ENCODE measurements around the gene ERBIN. TPM values are rescaled to one million over a fixed set of nuclear protein-coding genes. Genes with fewer than 3 reads are reported as not detected.
A peak's percentile ranks its signal among the peaks of the same experiment; 100 is the strongest.

ERBIN gene
- total RNA-seq, 1 donor from 2014 or later = 55.2 TPM

DNA sequence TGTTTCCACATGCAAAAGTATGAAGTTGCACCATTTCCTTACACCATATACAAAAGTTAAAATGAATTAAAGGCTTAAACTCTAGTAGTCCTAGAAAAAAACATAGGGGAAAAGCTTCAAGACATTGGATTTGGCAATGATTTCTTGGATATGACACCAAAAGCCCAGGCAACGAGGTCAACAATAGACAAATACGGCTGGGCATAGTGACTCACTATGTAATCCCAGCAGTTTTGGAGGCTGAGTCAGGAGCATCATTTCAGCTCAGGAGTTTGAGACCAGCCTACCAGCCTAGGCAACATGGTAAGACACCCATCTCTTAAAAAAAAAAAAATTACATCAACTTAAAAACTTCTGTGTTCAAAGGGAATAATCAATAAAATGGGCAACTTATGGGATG, 186.8 kb downstream of the ERBIN start:
- peak in 1 of 2 donors; percentile 38 for DNase-seq (ENCODE audit: low read depth in 2 of 2)

DNA sequence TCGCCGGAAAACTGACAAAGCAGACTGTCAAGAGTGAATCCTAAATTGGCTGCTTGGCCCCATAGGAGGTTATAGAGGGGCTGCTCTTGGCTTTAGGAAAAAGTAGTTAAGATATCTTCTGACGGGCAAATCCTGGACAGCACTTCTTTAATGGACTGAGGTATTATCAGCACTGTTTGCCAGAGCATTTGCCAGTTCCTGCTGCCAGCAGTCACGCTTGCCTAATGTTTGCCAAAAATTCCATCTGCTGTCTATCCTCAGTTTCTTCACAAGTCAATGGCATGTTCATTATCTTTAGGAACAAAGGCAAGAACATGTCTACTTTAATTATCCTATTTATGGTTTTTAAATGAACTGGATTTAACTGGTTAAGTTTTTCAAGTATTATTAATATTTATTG, 191.9 kb downstream of the ERBIN start:
- DNase-seq (ENCODE audit: low read depth in 2 of 2) = no peak

DNA sequence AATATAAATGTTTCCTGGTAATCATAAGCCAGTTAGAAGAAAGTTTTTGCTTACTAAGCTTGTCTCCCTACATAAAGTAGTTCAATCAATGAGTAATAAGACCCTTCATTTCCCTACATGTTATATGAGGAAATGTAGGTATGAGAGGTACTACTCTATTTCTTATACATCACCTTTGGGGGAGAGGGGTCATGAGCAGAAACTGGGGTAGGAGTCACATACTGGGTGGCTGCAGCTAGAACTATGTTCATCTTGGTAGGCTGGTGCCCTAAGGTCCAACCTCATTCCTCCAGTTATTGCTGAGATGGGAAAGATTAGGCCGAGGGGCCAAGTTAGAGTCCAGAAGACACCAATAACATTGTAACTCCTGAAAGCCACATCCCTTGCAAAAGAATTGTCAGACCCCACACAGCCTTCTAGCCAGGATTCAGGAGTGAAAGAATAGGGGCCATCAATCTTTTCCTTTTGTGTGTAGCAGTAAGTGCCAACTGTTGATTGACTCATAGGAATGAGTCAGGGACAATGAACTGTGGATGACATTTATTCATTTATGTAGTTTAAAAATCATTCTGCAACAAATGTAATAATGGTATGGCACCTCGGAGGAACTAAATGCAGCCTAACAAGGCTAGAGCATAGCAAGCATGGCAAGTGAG, 196.1 kb downstream of the ERBIN start:
- peak; percentile 53 to 72 for DNase-seq (ENCODE audit: low read depth in 2 of 2)

DNA sequence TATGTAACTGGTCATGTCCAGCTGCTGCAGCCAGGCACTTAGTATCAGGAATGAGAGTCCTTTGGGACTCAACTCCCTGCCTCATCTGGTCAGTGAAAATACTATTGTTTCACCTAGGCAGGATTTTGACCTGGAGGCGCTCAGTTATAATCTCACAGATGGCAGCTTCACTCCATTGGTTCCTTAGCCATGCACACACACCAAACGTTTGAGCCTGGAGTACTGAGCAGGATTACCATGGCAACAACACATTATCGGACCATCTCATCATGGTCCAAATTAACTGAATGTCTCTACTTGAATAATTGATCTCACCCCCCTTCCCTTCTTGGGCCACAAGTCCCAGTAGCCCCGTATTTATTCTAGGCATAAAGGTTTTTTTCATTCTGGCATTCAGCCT, 202.8 kb downstream of the ERBIN start:
- no peak for DNase-seq (ENCODE audit: low read depth in 2 of 2)

DNA sequence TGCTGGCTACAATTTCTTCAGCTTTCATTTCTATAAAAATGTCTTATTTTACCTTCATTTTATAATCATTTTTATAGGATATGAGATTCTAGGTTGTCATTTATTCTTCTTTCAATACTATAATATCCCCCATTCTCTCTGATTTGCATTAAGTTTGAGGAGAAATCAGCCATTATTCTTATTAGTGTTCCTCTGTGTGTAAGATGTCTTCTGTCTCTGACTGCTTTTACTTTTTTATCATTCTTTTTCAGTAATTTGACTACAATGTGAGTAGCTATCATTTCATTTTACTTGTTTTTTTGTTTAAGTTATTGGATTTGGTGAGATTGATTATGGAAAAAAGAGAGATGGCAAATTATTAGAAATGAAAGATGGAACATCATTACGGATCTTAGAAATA, 204.1 kb downstream of the ERBIN start:
- no peak for DNase-seq (ENCODE audit: low read depth in 2 of 2)

Other genes with a start within 250 kb of the ERBIN start
- 9.3 and 9.4 TPM in 2 replicates for gene SGTB, start 204.5 kb upstream of the ERBIN start, total RNA-seq
- gene NLN, start 204.4 kb upstream of the ERBIN start, total RNA-seq = 21.0 and 22.7 TPM in 2 replicates
- 33.8 and 46.4 TPM in 2 replicates for gene SREK1, start 217.7 kb downstream of the ERBIN start, total RNA-seq

All from lung microvascular endothelial cell (primary cell).